ENCODE measurements around the gene MAP3K2.

MAP3K2 gene

GRCh38 chr2:127387655-127388422, at the start of gene MAP3K2:
Gene MAP3K2, minus strand, starts transcription at chr2:127387975. Its CDS starts 44,846 bp downstream, at chr2:127343129.
- peak in 55 of 56 donors; percentile 38 to 94 (median 83) for DNase-seq

GRCh38 chr2:127437056-127437455, 49.3 kb upstream of the MAP3K2 start:
- DNase-seq: no peak

- DNase-seq: no peak
These were observed 46.7 kb upstream of the MAP3K2 start for GRCh38 chr2:127434515-127434914.

- DNase-seq: no peak
These were observed 43.7 kb upstream of the MAP3K2 start for GRCh38 chr2:127431408-127432023.

GRCh38 chr2:127429844-127430425, 42.2 kb upstream of the MAP3K2 start:
- no peak for DNase-seq

GRCh38 chr2:127429291-127429690, 41.5 kb upstream of the MAP3K2 start:
- DNase-seq: no peak

- no peak for DNase-seq
These were observed 41.0 kb upstream of the MAP3K2 start for GRCh38 chr2:127428815-127429109.

- no peak for DNase-seq
These were observed 40.5 kb upstream of the MAP3K2 start for GRCh38 chr2:127428057-127428814.

GRCh38 chr2:127427376-127428056, 39.7 kb upstream of the MAP3K2 start:
- no peak for DNase-seq

- no peak for DNase-seq
These were observed 39.0 kb upstream of the MAP3K2 start for GRCh38 chr2:127426501-127427354.

- DNase-seq: no peak
These were observed 38.0 kb upstream of the MAP3K2 start for GRCh38 chr2:127425540-127426490.

GRCh38 chr2:127424598-127425520, 37.1 kb upstream of the MAP3K2 start:
- DNase-seq: no peak

- no peak for DNase-seq
These were observed 36.1 kb upstream of the MAP3K2 start for GRCh38 chr2:127423880-127424279.

- DNase-seq: no peak
These were observed 35.7 kb upstream of the MAP3K2 start for GRCh38 chr2:127423478-127423843.

- DNase-seq: no peak
These were observed 35.0 kb upstream of the MAP3K2 start for GRCh38 chr2:127422559-127423477.

GRCh38 chr2:127421871-127422558, 34.2 kb upstream of the MAP3K2 start:
- DNase-seq: no peak
